Fibroblast of upper back skin (primary cell): ENCODE data around the gene RSPRY1.

Experiments
- DNase-seq: peaks from one replicate; pipeline ENCODE4 v3.0.0-alpha.2; 2013

Gene RSPRY1

DNA sequence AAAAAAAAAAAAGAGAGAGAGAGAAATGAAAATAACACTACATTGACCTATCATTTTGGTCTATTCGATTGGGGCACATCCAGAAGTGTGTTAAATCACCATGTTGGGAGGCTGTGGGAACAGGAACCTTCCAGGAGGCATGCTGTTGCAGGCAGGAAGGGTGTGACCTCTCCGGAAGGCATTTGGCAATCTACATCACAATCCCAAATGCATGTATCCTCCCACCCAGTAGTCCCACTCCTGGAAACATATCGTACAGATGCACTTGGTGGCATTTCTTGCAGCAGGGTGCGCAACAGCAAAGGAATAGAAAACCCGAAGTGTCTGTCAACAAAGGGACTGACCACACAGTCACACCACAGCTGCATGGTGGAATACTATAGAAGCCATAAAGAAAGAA, 90.5 kb downstream of the RSPRY1 start:
- no peak for DNase-seq

DNA sequence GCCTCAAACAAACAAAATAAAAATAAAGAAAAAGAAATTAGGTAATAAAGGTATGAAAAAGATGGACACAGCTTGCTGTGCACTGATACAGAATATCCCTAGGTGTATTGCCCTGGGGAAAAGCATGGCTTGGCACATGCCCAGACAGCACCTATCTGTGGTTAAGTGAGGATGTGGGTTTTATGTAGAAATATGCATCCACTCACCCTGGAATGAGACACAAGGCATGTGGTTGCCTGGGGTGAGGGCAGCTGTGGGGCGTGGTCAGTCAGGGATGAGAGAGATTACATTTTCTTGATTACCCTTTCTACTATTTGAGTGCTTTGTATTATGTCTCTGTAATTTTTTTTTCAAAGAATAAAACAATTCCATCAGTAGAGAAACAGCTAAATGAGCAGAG, 91.5 kb downstream of the RSPRY1 start:
- peak; percentile 79 for DNase-seq

DNA sequence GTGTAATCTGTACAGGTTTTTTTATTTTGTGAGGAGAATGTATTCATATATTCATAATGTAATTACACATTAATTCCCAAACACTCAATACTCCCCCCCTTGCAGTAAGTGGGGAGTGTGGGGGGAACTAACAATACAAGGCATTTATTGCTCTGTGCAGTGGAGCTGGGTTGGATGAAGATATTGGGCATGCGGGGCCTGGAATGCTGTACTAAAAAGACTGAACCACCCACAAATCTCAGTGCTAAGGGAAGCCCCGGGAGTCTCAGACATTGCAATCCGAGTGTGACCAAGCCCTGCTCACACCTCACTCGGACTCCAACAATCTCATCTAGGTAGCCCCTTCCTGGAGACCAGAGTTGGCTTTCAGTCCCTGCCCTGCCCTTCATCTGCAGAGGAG, 92.4 kb downstream of the RSPRY1 start:
- DNase-seq = no peak

DNA sequence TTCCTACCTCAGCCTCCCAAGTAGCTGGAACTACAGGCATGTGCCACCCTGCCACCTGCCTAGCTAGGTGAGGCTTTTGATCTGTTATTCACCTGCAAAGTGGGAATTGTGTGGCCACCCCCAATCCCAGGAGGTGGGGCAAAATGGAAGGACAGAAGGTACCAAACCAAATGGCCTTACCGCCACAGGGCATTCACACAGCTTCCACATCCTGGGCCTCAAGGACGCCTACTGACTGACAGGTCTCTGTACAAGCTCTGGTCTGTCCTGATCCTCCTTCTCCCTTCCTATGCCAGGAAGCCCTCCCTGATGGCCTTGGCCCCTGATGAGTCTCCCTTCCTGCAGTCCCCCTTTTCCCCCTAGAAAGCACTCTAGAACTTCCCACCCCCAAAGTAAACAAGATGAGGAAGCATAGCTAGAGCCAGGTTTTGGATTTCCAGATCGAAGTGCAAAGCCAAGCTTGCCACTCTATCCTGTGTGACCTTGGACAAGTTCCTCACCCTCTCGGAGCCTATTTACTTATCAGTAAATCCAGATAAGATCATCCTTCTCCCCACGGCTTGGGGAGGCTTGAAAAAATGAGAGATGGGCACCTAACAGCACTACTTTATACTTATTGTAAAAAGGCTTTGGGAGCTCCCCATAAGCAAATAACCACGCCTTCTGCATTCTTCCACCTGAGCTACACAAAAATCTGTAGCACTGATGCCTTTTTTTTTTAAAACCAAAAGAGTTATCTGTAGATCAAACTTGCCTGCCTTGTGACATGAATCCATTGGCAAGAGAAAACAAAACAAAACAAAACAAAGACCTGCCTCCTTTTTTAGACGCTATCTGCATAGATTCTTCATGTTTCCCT, 93.9 kb downstream of the RSPRY1 start:
- DNase-seq = no peak

DNA sequence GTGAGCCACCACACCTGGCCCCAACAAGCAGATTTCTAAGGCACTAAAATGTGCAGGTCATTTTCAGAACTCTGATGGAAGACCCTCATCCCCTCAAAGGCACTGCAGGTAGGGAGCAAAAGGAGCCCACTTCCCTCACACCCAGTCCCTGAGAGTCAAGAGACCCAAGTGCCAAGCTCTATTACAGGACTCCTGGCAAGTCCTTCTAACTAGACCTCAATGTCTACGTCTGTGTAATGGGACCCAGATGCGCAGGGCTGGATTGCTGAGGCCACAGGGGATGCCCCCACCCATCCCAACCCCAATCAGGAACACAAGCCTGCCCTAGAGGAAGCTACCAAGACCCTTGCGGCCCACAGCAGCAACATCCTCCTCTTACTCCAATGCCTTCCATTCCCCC, 95.7 kb downstream of the RSPRY1 start:
- no peak for DNase-seq

DNA sequence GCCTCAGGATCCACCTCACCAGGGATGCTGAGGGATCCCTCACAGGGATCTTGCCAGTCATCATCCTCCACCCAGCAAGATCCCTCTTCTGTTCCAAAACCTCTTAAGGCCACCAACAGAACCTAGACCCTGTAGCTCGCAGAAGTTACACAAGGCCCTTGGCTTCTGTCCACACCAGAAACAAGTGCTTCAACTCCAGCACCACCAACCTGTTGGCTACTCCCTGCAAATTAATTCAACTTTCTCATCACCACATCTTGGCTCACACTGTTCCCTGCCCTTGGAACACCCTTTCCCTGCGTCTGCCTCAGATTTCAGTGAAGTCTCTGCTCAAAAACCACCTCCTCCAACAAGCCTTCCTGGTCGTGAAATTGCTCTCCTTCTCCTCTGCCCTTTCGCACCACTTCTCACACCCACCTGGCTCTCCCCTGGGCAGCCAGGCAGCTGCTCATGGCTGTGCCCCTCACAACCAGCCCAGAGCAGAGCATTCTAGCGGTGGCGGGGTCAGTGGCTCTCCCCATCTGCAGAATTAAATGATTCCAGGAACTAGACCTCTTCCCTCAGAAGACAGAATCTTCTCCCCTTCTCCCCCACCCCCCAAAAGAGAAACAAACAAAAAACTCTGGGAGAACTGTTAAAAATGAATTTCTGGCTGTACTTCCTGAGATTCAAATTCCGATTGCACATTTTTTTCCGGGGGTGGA, 96.5 kb downstream of the RSPRY1 start:
- no peak for DNase-seq

DNA sequence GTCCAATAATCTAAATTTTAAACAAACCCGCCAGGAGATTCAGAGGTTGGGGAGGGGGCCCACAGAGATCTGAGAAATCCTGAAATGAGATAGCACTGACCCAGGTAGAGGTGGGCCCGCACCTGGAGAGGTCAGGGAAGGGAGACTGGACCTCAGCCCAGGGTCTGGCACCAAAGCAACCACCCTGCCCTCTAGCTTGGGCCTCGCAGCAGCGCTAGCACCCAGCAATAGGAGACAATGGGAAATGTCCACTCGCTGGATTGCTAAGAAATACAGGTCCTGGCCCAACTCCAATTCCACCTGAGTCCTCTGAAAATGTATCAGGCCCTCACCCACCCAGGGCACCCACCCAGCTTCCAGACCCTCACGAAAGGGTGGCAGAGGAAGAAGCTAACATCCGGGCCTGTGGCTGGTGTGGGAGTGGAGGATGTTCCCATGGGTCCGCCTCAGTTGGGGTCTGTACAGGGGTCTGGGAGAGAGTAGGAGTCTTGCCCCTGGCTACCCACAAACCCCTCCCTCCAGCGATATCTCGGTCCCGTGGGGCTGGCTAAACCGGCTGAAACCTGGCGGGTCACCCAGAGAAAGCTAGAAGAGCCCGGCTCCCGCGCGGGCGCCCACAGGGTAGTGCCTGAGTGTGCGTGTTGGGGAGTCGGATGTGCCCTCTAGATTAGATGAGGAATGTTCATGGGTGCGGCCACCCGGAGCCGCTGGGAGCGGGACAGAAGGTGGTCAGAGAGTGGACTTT, 97.3 kb downstream of the RSPRY1 start:
- DNase-seq = no peak

DNA sequence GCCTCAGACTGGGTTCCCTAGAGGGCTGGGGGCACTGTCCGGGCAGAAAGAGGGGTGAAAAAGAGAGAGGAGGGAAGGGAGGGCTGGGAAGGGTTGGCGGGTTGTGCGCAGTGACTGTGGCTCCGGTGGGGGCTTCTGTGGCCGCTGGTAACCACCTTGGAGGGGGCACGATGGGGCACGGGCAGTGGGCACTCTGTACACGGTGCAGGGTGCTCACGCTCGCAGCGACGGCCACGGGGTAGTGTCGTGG, 97.8 kb downstream of the RSPRY1 start:
- DNase-seq = no peak

DNA sequence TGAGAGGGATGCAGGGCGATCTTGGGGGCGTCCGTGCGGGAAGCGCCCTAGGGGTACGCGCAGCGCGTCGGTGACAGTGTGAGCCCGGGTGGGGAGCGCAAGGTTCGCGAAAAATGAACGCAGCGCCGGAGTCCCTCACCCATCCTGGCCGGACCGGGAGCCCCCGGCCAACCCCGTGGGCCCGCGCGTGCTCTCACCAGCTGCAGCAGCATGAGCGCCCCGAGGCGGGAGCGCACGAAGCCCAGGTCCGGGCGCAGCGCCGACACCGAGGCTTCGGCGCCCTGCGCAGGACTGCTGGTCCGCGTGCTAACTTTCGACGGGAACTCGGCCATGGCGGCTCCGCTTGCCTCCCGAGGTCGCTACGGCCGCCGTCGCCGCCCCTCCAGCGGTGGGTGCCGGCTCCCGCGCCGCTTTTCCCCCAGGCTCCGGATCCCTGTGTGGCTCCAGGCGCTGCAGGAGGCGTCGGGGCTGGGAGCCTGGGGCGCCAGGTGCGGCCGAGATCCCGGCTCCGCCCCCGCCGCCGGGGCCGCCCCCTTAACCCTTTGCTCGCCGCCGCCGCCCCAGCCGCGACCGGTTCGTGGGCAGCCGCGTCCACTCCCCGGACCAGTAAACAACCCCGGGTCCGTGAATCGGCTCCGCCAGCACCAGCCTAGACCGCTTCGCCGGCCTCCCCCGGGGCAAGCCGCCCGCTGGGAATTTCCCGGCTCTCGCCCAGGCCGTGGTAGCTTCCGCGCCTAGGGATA, 98.3 kb downstream of the RSPRY1 start, which contains the start of gene PLLP:
PLLP (minus strand) TSS at position 464 of the 743 bp plus-strand sequence; CDS start at position 332, 132 bp downstream.
- DNase-seq = no peak

DNA sequence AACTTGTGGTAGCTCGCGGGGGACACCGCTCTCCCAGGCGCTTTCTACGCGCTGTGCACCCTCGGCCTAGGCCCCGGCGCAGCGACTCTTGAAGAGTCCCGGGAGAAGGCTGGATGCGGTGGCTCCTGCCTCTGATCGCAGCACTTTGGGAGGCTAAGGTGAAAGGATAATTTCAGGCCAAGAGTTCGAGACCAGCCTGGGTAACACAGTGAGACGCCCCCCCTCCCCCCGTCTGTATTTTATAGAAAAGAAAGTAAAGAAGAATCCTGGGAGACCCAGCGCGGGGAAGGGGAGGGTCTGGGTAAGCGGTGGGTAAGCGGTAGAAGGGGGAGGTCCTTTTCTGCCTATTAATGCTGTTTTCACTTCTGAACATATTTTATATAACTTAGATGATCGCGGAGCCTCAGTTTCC, 98.8 kb downstream of the RSPRY1 start:
- DNase-seq = no peak

DNA sequence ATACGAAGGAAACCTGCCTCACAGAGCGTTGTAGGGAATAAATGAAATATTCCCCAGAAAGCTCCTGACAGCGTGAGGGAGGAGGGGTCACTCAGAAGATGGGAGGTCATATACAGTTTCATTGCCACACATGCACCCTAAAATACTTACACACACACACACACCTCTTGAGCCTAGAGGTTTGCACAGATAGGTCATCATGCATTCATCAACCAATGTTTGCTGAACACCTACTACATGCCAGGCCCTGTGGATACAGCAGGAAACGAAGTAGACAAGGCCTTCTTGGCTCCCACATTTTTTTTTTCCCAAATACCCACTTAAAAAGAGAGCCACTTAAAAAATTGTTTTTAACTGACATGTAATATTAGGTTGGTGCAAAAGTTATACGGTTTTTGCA, 99.2 kb downstream of the RSPRY1 start:
- no peak for DNase-seq

DNA sequence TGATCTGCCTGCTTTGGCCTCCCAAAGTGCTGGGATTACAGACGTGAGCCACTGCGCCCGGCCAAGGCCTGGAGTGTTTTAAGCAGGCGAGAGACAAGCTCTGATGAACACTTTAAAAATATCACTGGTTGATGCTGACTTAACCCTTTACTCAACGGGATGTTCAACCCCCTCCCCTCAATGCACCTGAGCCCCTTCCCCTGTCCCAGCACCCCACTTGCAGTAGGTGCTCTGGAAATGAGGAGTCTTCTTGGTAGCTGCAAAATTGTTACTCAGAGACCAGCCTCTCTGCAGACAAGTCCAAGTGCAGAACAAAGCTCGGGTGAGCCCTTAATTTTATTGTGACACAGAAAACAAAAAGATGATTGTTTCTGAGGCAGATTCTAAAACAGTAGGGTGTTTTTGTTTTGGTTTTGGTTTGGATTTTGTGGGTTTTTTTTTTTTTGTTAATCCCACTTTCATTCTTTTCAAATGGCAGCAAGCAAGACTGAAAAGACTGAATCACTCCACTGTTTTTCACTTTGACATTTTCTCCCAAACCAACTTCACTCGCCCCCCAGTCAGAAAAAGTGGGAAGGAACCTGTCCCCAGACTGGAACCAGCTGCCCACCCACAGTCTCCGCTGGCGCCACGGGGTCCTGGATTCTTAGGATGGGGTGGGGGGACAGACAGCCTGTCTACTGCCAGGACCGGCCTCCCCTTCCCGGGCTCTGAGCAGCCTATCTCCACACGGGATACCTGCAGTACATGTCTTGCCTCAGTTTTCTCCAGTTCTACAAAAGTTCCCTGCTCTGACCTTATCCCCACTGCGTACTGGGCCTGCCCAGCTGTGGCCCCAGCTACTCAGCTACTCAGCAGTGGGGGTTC, 103.5 kb downstream of the RSPRY1 start:
- no peak for DNase-seq
